ENCODE data around the gene LIMK1. TPM values are rescaled to one million over a fixed set of nuclear protein-coding genes. Genes with fewer than 3 reads are reported as not detected.
A peak's percentile ranks its signal among the peaks of the same experiment; 100 is the strongest.

Gene LIMK1
- total RNA-seq, 1 donor from 2014 or later: 65.1 TPM

DNA sequence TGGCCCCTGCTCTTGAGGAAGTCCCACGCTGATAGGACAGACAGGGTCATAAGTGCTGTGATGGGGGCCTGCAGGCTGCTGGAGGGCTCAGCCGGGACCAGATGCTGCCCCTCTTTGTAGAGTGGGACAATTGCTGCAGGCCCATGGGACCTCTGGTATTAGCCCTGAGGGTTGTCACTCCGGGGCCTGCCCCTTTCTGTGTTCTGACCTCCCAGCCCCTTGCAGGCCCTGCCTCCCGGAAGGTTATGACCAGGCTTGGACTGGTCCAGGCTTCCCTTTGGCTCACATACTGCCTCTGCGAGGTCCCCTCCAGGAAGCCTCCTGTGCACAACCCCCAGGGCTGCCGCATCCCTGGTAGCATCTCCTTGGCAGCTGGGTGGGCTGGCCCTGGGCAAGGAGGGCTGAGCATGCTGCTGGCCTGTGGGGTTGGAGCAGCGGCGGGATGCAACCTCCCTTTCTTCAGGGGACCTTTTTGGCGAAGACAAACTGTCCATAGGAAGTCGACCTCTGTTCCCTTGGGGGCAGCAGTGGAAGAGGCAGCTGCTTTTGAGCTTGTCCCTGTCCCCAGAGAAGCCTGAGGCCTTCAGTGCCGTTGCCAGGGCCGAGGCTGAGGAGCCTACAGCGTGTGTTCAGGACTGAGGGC lies 8.8 kb downstream of the LIMK1 start:
- no peak overlapping the region for H3K4me3 Mint-ChIP-seq (ENCODE audit: low read depth)
- DNase-seq (ENCODE audit: low spot score, unreplicated experiment): no peak
- H3K27ac Mint-ChIP-seq: no peak overlapping the region
- TF ChIP-seq, protein P1, sequence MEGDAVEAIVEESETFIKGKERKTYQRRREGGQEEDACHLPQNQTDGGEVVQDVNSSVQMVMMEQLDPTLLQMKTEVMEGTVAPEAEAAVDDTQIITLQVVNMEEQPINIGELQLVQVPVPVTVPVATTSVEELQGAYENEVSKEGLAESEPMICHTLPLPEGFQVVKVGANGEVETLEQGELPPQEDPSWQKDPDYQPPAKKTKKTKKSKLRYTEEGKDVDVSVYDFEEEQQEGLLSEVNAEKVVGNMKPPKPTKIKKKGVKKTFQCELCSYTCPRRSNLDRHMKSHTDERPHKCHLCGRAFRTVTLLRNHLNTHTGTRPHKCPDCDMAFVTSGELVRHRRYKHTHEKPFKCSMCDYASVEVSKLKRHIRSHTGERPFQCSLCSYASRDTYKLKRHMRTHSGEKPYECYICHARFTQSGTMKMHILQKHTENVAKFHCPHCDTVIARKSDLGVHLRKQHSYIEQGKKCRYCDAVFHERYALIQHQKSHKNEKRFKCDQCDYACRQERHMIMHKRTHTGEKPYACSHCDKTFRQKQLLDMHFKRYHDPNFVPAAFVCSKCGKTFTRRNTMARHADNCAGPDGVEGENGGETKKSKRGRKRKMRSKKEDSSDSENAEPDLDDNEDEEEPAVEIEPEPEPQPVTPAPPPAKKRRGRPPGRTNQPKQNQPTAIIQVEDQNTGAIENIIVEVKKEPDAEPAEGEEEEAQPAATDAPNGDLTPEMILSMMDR (IDR thresholded peaks at IDR 0.05; ENCODE audit: unreplicated experiment): no peak
- H3K4me1 Mint-ChIP-seq (ENCODE audit: low read depth): peaks cover 9% of the 10 kb centered on the region
- no peaks in the 10 kb centered on the region for H3K9me3 Mint-ChIP-seq (ENCODE audit: low read depth)
- no peaks in the 10 kb centered on the region for H3K27me3 Mint-ChIP-seq
- peaks cover 13% of the 10 kb centered on the region for H3K36me3 Mint-ChIP-seq (ENCODE audit: insufficient read depth)

DNA sequence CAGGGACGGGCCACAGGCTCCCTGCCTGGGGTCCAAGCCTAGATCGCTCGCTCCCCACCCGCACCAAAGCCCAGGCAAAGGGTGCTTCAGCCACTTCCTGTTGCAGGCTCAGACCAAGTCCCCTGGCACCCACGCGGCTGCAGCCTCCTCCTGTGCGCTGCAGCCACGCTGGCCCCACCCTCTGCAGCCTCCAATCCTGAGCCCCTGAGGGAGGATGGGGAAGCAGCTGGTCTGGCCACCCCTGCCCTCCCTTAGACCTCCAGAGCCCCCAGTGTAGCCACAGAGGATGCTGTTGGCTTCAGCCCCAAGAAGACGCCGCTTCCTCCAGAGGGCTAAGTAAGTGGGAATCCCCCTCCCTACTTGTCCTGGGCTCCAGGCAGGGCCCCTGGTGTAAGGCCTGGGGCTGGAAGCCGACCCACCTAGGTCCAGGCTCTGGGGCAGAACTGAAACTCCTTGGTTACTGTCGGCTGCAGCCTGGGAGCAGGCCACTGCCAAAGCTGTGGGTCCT lies 9.4 kb downstream of the LIMK1 start:
- Mint-ChIP-seq H3K36me3 (ENCODE audit: insufficient read depth) (peaks cover 16% of the 10 kb centered on the region), H3K4me1 (ENCODE audit: low read depth) (peaks cover 9% of the 10 kb centered on the region), H3K4me3 (ENCODE audit: low read depth) (no peak overlapping the region), H3K9me3 (ENCODE audit: low read depth) (no peaks in the 10 kb centered on the region), H3K27ac (no peak overlapping the region), H3K27me3 (no peaks in the 10 kb centered on the region)
- DNase-seq (ENCODE audit: low spot score, unreplicated experiment): no peak
- TF ChIP-seq, protein P1 (IDR thresholded peaks at IDR 0.05; ENCODE audit: unreplicated experiment): no peak

DNA sequence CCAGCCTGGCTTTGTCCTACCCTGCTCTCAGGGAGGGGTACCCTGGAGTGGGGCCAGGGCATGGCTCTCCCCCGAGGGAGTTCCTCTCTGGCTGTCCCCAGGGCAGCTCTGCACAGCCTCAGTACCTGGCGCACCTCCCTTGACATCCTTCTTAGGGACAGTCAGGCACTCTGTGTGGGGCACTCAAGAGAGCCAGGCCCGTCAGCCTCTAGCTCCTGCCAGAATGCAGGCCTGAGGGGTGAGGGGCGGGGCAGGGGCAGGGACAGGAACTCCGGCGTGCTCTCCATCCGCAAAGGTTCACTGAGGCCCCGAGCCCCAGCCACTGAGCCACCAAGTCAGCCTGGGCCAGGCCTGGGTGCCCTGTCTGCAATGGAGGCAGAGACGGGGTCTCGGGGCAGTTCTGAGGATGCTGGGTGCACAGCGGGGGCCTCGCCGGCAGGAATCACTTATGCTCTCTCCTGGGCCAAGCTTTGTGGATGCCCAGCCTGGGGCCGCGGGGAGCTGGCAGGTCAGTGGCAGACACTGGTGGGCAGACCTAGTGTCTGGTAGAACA lies 10.1 kb downstream of the LIMK1 start:
- Mint-ChIP-seq H3K36me3 (ENCODE audit: insufficient read depth) (peaks cover 17% of the 10 kb centered on the region), H3K9me3 (ENCODE audit: low read depth) (no peaks in the 10 kb centered on the region), H3K27me3 (no peaks in the 10 kb centered on the region), H3K4me3 (ENCODE audit: low read depth) (peak overlapping the region; percentile 72), H3K4me1 (ENCODE audit: low read depth) (peaks cover 9% of the 10 kb centered on the region), H3K27ac (peak overlapping the region; percentile 95)
- TF ChIP-seq, protein P1 (IDR thresholded peaks at IDR 0.05; ENCODE audit: unreplicated experiment): no peak
- no peak for DNase-seq (ENCODE audit: low spot score, unreplicated experiment)

DNA sequence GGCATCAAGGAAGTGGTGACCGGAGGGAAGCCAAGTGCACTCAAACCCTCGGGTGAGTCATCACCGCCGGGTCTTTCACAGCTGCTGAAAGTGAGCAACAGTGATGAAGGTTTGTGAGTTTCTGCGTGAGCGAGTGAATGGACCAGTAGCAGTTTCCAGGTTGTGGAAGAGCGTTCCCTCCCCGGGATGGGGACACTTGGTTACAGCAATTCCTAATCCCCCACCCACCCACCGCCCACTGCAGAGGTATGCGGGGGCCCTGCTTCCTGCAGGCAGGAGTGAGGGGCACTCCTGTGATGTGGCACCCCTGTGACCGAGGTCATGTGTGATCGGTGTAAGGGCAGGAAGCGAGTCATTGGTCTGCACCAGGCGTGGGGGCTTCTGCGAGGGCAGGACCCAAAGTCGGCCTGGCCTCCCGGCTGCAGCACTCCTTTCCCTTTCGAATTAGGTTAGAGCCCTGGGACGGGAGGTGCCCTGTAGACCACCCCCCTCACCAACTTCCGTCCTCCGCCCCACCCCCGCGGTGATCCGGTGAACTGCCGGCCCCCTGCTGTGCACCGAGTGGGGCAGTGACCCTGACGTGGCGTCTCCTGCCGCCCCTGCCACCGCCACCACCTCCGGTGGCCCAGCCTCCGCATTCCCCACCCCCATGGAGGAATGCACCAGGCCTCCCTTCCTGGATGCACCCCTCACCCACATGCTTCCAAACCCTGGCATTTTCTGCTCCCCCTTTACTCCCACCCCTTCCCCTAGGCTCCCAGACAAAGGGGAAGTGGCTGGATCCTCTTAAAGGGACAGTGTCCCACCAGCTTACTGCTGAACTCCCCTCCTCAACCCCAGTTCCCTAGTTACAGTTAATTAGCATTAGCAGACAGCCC lies 10.9 kb downstream of the LIMK1 start:
- H3K4me1 Mint-ChIP-seq (ENCODE audit: low read depth): peaks cover 9% of the 10 kb centered on the region
- peaks cover 17% of the 10 kb centered on the region for H3K36me3 Mint-ChIP-seq (ENCODE audit: insufficient read depth)
- TF ChIP-seq, protein P1 (IDR thresholded peaks at IDR 0.05; ENCODE audit: unreplicated experiment): no peak
- no peak for DNase-seq (ENCODE audit: low spot score, unreplicated experiment)
- H3K27me3 Mint-ChIP-seq: no peaks in the 10 kb centered on the region
- no peaks in the 10 kb centered on the region for H3K9me3 Mint-ChIP-seq (ENCODE audit: low read depth)
- peak overlapping the region; percentile 95 for H3K27ac Mint-ChIP-seq
- peak overlapping the region; percentile 72 for H3K4me3 Mint-ChIP-seq (ENCODE audit: low read depth)

DNA sequence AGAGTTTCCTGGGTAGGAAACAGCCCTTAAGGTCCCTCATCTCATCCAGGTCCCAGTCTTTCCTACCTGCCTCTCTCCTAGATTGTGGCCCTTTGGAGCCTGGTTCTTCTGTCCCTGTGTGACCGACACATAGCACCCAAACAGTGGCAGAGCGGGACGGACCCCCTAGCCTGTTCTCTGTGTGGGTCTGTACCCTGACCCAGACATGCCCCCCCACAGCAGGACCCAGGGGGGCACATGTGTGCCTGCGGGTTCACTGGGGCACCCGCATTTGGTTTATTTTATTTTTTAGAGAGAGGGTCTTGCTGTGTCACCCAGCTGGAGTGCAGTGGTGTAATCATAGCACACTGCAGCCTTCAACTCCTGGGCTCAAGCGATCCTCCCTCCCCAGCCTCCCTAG lies 11.5 kb downstream of the LIMK1 start:
- Mint-ChIP-seq H3K36me3 (ENCODE audit: insufficient read depth) (peaks cover 14% of the 10 kb centered on the region), H3K4me1 (ENCODE audit: low read depth) (peaks cover 11% of the 10 kb centered on the region), H3K9me3 (ENCODE audit: low read depth) (no peaks in the 10 kb centered on the region), H3K4me3 (ENCODE audit: low read depth) (peak overlapping the region; percentile 70), H3K27me3 (no peaks in the 10 kb centered on the region), H3K27ac (peak overlapping the region; percentile 95)
- DNase-seq (ENCODE audit: low spot score, unreplicated experiment): no peak
- TF ChIP-seq, protein P1 (IDR thresholded peaks at IDR 0.05; ENCODE audit: unreplicated experiment): no peak

Measured in progenitor cell of endocrine pancreas (in vitro differentiated cells).